Right ventricle myocardium superior (tissue), 1 donor: ENCODE results near the gene FAM20A. TPM values are rescaled to one million over a fixed set of nuclear protein-coding genes. Genes with fewer than 3 reads are reported as not detected.
"Not testable (repeated sequence)": the region's sequence is repeated elsewhere in the genome, so short reads cannot be mapped to it uniquely, and the experiment has no call there.

Source experiments
- ATAC-seq: fragments of 200-7000 bp; cut with Tn5 transposase; one replicate; pipeline ENCODE4 v1.9.1; 2020; ENCODE audit warnings: mild to moderate bottlenecking; ENCODE audit not compliant: poor library complexity
- DNase-seq: peaks from one replicate; pipeline ENCODE4 v3.0.0-alpha.2; 2020
- intact Hi-C: fragments of 100-400 bp; cut with DNase I; formaldehyde crosslinking; loops from one replicate; pipeline ENCODE4 v1.11.2; 2022
- total RNA-seq: library from RNA; stranded (reverse); fragmentation: NEBNext Ultra II Directional; extraction: Animal tissue kit (Norgen Biotek cat#: 25700); gene quantifications from one replicate; pipeline ENCODE4 v1.2.1, GENCODE V29; 2021
- donor health status: DM: no; HTN: yes; CAD: no; lungs with severe emphysema.

The FAM20A gene
- total RNA-seq, 1 donor from 2014 or later, result 5.0 TPM

DNA sequence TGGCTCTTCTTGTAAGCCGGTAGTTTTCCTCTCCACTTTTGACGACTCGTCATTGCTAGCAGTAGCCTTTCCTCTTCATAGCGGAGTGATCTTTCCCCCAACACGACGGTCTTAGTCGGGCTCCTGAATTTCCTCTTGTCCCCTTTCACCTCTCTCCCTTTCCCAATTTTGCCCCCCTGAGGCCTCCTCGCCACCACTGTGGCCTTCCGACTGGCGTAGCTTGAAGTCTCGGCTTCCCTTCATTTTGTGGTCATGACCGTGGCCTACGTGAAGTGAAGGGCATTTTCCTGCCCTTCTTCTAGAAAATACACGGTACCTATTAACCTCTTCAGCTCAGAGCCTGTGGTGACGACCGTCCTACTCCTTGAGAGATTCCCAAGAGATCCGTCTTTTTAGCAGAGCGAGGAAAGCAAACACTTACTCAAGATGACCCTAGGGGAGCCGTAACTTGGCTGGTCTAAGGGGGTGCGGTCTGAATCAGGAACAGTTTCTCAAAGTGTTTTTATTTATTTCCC, 88.2 kb downstream of the FAM20A start:
- ATAC-seq, result peak; percentile 13
- intact Hi-C loops, result loop anchor here (5.0 kb wide), 1 partner anchor 46 kb away; no protein-coding TSS in a partner anchor
- no peak for DNase-seq

DNA sequence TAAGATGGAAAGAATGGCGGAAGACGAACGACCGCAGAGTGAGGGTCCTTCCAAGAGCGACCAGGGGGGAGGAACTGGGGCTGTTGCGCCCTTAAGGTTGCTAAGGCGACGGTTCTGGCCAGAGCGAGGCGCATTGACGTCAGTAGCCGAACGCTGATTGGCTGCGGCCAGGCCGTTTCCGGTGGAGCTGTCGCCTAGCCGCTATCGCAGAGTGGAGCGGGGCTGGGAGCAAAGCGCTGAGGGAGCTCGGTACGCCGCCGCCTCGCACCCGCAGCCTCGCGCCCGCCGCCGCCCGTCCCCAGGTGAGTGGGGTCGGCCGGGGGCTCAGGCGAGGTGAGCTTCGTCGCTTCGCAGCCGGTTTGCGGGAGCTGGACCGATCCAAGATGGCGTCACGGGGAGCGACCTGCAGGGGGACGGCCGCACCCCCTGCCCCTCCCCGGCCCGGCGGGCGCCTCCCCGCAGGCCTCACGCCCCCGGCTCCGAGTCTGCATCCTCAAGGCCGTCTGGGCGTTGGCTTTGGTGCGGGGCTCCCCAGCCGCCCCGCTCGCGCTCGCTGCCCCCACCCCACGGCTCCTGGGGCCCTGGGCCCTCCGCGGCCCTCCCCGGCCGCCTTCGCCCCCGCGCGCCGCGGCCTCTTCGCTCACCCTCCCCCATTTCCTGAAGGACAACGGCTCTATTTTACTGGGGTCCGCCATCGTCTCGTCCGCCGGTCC, 88.8 kb downstream of the FAM20A start, which contains the start of gene PRKAR1A:
TSS of gene PRKAR1A (plus strand) at position 184 of the 713 bp plus-strand sequence. CDS start 2,970 bp downstream, outside the sequence.
- peak; percentile 97 for DNase-seq
- peak; percentile 94 for ATAC-seq
- intact Hi-C loops, result loop anchor here (5.0 kb wide), 1 partner anchor 45 kb away; no protein-coding TSS in a partner anchor

DNA sequence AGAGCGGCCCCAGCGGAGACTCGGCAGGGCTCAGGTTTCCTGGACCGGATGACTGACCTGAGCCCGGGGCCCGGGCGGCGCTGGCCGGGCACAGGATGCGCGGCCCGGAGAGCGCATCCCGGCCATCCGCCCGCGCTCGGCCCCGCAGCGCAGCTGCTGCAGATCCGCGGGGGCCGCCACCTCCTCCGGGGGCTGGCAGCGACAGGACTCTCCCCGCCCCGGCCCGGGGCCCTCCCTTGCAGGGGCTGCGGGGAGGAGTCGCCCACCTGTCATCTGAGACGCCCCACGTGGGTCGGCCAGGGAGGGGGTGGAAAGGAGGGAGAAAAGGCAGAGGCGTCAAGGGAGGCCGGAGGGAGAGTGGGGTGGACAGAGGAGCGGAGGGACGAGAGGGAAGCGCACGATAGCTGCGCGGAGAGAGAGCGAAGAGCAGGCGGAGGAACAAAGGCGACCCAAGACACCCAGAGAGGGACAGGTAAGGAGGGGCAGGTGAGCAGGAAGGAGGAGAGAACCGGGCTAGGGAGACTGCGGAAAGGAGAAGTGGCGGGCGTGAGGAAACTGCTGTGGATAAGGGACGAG, 89.4 kb downstream of the FAM20A start:
- DNase-seq, result peak; percentile 88
- ATAC-seq, result peak; percentile 75
- intact Hi-C loops, result loop anchor here (5.0 kb wide), 1 partner anchor 44 kb away; no protein-coding TSS in a partner anchor

DNA sequence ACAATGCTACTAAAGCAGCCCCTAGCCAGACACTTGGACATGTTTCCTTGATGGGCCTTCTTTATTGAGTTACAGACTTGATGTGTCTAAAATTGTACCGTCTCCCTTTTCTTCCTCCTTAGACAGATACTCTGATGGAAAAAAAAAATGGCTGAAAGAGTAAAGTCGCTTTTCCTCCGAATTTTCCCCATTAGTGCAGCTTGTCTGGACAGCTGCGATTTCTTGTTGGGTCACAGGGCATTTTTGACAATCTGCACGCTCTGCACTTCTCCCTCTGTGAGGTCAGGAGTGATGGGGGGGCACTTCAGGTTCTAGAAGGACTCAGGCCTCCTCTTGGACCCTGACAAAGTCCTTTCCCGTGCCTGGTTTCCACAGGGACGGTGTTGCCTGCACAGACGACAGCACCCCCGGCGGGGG, 89.9 kb downstream of the FAM20A start:
- intact Hi-C loops, result loop anchor here (5.0 kb wide), 1 partner anchor 44 kb away; no protein-coding TSS in a partner anchor
- no peak for ATAC-seq
- no peak for DNase-seq

DNA sequence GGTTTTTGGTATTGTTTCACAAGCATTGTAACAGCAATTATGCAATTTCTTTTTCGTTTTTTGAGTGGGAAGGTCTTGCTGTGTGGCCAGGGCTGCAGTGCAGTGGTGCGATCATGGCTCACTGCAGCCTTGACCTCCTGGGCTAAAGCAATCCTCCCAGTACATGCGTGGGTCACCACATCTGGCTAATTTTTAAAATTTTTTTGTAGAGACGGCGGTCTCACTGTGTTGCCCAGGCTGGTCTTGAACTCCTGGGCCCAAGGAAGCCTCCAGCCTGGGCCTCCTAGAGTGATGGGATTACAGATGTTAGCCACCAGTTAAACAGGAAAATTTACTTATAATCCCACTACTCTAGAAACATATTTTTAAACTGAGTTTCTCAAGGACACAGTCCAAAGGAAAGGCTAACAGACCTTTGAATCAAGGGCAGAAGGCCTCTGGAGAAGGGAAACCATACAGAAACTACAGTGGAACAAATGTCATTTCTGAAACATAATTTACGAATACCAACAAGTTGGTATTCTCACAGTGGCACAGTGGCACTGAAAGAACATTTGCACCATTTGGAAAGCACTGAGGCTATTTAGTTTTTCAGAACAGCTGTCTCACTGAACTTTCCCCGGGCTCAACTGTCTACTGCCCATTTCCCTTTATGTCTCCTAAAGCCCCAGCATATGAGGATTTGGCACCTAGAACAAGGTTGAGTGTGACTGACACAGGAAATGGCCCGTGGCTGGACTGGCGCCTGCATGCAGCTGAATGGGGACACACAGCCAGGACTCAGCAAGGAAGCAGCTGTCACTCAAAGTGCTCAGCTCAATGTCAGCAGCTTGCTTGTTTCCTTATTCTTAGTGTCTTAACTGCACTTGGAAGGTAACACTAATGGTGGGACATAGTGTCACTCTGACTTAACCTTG, 91.8 kb downstream of the FAM20A start:
- peak; percentile 21 for ATAC-seq
- intact Hi-C loops, result loop anchor here (5.0 kb wide), 1 partner anchor 42 kb away; no protein-coding TSS in a partner anchor
- DNase-seq, result peak; percentile 83

DNA sequence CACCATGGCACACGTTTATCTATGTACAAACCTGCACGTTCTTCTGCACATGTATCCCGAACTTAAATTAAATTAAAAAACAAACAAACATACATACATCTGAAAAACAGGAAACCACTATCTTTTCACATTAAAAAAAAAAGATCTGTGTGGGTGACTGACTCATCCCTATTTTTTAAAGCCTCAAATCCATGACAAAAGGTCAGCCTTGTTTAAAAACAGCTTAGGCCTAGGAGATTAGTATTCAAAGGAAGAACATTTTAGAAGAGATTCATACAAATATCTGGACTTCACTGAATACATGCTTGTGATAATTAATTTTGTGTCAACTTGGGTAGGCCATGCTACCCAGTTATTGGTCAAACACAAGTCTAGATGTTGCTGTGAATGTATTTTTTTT, 93.6 kb downstream of the FAM20A start:
- intact Hi-C loops, result no loop called here
- ATAC-seq (no peak), DNase-seq (no peak)

DNA sequence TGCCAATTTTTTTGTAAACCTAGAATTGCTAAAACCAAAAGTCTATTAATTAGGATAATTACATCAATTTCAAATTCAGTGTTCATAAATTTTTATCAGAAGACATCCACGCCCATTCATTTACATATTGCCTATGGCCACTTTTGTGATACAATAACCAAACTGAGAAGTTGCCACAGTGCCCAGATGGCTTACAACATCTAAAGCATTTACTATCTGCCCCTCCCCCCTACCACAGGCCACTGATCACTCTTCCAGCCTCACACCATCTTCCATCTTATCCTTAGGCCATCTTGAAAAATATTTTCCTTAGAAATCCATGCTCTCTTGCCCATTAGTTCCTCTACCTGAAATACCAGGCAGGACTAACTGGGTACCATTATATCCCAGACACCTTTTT, 95.2 kb downstream of the FAM20A start:
- ATAC-seq, result no peak
- DNase-seq, result no peak
- intact Hi-C loops, result no loop called here

DNA sequence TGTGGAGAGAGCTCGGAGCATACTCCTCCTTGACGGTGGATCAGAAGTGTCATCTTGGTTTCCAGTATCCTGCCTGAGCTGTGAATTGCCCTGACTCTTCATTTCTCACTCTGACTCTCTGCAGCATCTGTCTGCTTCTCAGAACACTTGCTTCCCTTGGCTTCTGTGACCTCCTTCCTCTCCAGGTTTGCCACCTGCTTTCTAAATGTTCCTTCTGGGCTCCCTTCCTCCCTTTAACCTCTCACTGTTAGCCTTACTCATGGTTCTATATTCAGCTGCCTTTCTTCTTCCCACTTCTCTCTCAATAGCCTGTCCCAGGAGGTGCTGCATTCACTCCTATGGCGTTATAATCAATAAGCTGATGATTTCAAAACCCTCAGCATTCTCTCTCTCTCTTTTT, 100.1 kb downstream of the FAM20A start:
- ATAC-seq (no peak), DNase-seq (no peak)
- intact Hi-C loops, result no loop called here

DNA sequence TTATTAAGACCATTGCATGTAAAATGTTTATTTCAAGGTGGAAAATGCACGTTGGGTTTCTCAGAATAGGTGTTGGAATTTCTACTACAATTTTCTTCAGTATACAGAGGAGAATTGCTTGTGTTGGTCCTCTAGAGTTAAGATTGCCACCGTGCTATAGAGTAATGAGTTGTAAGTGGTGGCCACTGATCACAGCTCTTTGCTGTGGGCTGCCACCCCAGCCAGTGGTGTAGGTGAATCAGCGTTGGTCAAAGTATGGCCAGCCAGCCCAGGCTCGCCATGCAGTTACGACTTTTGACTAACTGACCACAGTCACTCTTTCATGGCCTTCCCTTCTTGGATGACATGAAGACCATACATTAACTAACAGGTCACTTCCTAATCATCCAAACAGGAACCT, 101.6 kb downstream of the FAM20A start:
- ATAC-seq (no peak), DNase-seq (no peak)
- intact Hi-C loops, result no loop called here

DNA sequence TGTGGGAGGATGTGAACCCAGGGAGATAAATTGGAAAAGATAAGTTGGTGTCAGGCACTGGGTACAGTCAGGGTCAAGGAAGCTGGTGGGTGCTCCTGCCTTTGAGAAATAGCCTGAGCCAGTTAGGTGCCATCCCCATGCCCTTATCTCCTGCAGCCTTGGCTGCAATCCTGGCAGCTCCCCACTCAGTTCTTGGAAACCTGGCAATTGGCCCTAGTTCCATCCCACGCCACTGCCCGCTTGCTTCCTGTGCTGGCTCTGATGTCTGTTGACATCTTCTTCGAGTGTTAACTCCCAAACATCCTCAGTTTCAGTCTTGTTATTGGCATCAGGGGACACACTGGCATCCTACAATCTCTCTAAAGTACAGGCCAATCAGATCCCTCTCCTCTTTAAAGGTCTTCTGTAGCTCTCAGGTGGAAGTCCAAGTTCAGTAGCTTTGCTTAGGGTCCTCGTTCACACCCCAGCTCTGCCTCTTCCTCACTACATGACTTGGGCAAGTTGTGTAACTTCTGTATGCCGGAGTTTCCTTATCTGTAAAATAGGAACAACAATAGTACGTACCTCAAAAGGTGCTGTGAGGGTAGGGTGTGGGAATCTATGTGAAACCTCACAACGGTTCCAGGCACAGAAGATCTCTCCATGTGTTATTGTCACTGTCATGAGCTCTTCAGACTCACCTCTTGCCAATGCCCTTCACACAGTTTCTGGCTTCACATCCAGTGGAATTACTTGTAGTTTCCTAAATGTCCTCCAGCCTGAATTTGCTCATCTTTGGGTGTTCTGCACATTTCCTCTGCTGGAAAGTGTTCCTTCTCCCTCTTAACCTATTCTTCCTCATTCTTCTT, 102.5 kb downstream of the FAM20A start:
- intact Hi-C loops, result no loop called here
- DNase-seq (peak; percentile 56), ATAC-seq (peak; percentile 92)

DNA sequence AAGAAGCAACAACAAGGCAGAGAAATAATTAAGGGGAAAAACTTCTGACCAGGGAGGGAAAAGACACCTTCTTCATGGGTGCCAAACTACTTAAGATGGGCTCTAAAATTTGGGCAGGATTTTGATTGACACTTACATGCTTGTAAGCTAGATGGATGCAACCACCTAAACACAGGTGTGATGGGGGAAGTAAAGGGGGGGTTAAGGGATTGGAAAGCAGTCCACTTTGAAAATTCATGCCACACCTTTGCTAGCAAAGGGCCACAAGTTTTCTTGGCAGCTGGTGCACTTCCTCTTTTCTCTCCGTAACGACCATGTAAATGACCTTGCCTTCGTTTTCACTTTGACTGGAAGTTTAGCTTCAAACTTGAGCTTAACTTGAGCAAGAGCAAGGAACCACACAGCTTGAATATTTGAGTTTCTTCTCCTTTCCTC, 103.3 kb downstream of the FAM20A start:
- peak; percentile 42 for ATAC-seq
- intact Hi-C loops, result no loop called here
- no peak for DNase-seq

DNA sequence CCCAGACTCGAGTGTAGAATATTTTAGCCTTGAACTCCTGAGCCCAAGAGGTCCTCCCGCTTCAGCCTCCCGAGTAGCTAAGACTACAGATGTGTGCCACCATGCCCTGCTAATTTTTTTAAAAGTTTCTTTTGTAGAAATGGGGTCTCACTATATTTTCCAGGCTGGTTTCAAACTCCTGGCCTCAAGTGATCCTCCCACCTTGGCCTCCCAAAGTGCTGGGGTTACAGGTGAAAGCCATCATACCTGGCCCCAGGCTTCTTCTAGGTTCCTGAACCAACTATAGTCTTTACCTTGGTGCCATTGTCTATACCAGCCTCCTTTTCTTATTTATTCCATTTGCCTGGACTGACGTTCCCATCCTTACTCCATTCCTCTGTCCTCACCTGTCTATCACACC, 106.1 kb downstream of the FAM20A start:
- ATAC-seq (no peak), DNase-seq (no peak)
- intact Hi-C loops, result no loop called here

DNA sequence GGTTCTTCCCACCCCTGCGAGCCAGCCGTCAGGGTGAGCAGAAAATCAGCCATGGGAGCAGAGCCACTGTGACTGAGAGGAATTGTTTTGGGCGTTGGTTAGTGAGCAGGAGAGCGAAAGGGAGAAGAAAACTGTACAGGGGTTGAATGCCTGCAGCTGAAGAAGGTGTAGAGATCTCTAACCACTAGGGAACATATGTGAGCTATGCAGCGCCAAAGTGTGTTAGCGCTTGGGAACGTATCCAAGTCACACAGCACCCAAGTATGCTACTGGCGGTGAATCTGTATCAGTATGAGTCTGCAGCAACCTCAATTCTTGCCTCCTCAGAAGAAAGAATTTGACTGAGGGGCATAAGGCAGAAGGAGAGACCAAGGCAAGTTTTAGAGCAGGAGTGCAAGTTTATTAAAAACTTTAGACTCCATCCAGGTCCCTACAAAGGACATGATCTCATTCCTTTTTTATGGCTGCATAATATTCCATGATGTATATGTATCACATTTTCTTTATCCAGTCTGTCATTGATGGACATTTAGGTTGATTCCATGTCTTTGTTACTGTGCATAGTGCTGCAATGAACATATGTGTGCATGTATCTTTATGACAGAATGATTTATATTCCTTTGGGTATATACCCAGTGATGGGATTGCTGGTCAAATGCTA, 108.6 kb downstream of the FAM20A start:
- DNase-seq, intact Hi-C loops: not testable (repeated sequence)
- peak; percentile 6 for ATAC-seq

DNA sequence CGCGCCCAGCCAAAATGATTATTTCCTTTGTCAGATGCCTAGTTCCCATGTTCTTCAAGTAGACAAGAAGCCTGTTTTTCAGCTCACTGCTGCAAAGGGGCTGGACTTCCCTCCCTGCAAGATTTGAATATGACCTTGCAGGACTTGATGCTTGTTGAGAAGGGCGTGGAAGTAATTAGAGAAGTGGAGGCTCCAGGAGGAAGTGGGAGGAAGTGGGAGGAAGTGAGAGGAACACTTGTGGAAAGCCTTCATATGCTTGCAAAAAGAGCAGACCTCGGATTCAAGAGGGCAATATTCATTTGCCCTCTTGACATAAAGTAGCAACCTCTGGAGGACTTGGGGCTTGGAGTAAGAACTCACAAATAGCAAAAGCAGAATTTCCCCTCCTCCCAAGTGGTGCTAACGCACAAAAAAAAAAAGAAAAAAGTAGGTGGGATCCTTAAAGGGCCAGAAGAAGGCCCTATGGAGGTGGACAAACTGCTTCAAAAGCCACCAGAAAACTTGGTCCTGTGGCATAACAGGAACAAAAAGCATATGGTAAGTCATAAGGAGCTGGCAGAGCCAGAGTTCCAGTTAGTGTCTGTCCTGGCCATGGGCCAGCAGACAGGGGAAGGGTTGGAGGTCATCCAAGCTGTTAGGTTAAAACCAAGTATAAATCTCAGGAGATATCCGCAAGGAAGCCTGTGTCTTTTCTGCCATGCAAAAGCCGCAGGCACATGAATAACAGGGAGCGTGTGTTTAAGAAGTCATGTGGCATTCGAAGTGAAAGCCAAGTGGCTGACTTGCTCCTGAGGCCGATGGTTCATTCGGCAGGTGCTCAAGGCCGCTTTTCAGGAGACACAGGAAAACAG, 109.6 kb downstream of the FAM20A start:
- DNase-seq (peak; percentile 70), ATAC-seq (peak; percentile 68)
- intact Hi-C loops, result no loop called here

DNA sequence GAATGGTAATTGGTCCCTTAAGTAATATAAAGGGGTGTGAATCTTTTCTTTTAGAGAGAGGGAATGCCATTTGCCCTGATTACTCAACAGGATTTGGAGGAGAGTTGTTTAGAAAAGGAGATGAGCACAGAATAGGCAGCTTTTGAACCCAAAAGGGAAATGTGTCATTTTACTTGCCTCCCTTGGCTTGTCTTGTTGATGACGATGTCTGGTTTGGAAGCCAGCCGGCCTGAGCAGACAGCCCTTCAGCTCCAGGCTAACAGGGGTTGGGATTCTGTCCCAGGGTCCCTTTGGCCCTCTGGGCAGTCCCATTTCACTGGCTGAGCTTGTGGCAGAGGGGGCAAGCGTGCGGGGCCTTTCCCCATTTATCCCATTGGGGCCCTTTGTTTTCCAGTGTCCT, 111.2 kb downstream of the FAM20A start:
- DNase-seq (no peak), ATAC-seq (no peak)
- intact Hi-C loops, result no loop called here
